Measurements from ENCODE around the gene EPHA6.
A peak's percentile ranks its signal among the peaks of the same experiment; 100 is the strongest.

Gene EPHA6

GRCh38 chr3:96813820-96814650 is at the start of gene EPHA6:
EPHA6 (plus strand) TSS chr3:96814594.
- no peak for DNase-seq (ENCODE audit: low spot score)

GRCh38 chr3:96776818-96777217 is 37.6 kb upstream of the EPHA6 start:
- DNase-seq (ENCODE audit: low spot score): no peak

GRCh38 chr3:96779810-96780209 is 34.6 kb upstream of the EPHA6 start:
- DNase-seq (ENCODE audit: low spot score): no peak

GRCh38 chr3:96796101-96796500 is 18.3 kb upstream of the EPHA6 start:
- DNase-seq (ENCODE audit: low spot score): no peak

- no peak for DNase-seq (ENCODE audit: low spot score)
Observed at GRCh38 chr3:96803870-96804269, 10.5 kb upstream of the EPHA6 start.

- DNase-seq (ENCODE audit: low spot score): no peak
Observed at GRCh38 chr3:96806341-96806740, 8.1 kb upstream of the EPHA6 start.

GRCh38 chr3:96813134-96813819 is 1.1 kb upstream of the EPHA6 start:
- DNase-seq (ENCODE audit: low spot score): no peak

GRCh38 chr3:96814651-96815567 is 515 bp downstream of the EPHA6 start:
- no peak for DNase-seq (ENCODE audit: low spot score)

- no peak for DNase-seq (ENCODE audit: low spot score)
Observed at GRCh38 chr3:96831175-96831574, 16.8 kb downstream of the EPHA6 start.

- no peak for DNase-seq (ENCODE audit: low spot score)
Observed at GRCh38 chr3:96833301-96833700, 18.9 kb downstream of the EPHA6 start.

GRCh38 chr3:96836153-96836915 is 21.9 kb downstream of the EPHA6 start:
- DNase-seq (ENCODE audit: low spot score): no peak

GRCh38 chr3:96843505-96844203 is 29.3 kb downstream of the EPHA6 start:
- no peak for DNase-seq (ENCODE audit: low spot score)

GRCh38 chr3:96844204-96844514 is 29.8 kb downstream of the EPHA6 start:
- no peak for DNase-seq (ENCODE audit: low spot score)

- no peak for DNase-seq (ENCODE audit: low spot score)
Observed at GRCh38 chr3:96852849-96853248, 38.5 kb downstream of the EPHA6 start.

GRCh38 chr3:96860882-96861281 is 46.5 kb downstream of the EPHA6 start:
- DNase-seq (ENCODE audit: low spot score): no peak

- DNase-seq (ENCODE audit: low spot score): peak; percentile 79
Observed at GRCh38 chr3:96863129-96863740, 48.8 kb downstream of the EPHA6 start.

GRCh38 chr3:96865605-96866004 is 51.2 kb downstream of the EPHA6 start:
- no peak for DNase-seq (ENCODE audit: low spot score)

GRCh38 chr3:96869316-96869715 is 54.9 kb downstream of the EPHA6 start:
- DNase-seq (ENCODE audit: low spot score): no peak

GRCh38 chr3:96877510-96877909 is 63.1 kb downstream of the EPHA6 start:
- no peak for DNase-seq (ENCODE audit: low spot score)

GRCh38 chr3:96900031-96900430 is 85.6 kb downstream of the EPHA6 start:
- DNase-seq (ENCODE audit: low spot score): no peak

GRCh38 chr3:96900566-96900965 is 86.2 kb downstream of the EPHA6 start:
- DNase-seq (ENCODE audit: low spot score): no peak

All from RKO (cell line).